OCI-LY3 (cell line): ENCODE measurements around the gene NFIB.

Experiments
- H2AFZ ChIP-seq: fragments of 200-600, 300-600 bp; shearing (Covaris generic); 2 replicates; pipeline ENCODE4 v1.6.0; 2014; ENCODE audit warnings: antibody characterized with exemption, low read depth, low read length
- H3K27ac ChIP-seq: fragments of 200-600, 300-600 bp; sonication (generic); 2 replicates; pipeline ENCODE4 v1.5.1; 2014; ENCODE audit warnings: mild to moderate bottlenecking, low read length, moderate library complexity, mixed read lengths
- H3K27me3 ChIP-seq: fragments of 200-600, 300-600 bp; sonication (generic); 2 replicates; pipeline ENCODE4 v1.6.1; 2014; ENCODE audit warnings: low read depth, low read length, mixed read lengths
- H3K36me3 ChIP-seq: fragments of 200-600, 300-600 bp; sonication (generic); replicated peaks from 2 replicates; pipeline ENCODE3; 2014; ENCODE audit warnings: low read depth, low read length, mixed read lengths
- H3K4me1 ChIP-seq: fragments of 300-600, 200-600 bp; sonication (generic); 2 replicates; pipeline ENCODE4 v1.6.1; 2014; ENCODE audit warnings: low read length, mixed read lengths
- H3K4me2 ChIP-seq: fragments of 200-600, 300-600 bp; sonication (generic); 2 replicates; pipeline ENCODE4 v1.6.1; 2014; ENCODE audit warnings: low read length, mixed read lengths
- H3K4me3 ChIP-seq: fragments of 300-600, 200-600 bp; sonication (generic); 2 replicates; pipeline ENCODE4 v1.5.1; 2014; ENCODE audit warnings: antibody characterized with exemption, mild to moderate bottlenecking, low read length, moderate library complexity
- H3K79me2 ChIP-seq: fragments of 300-600, 200-600 bp; shearing (Covaris generic); 2 replicates; pipeline ENCODE4 v1.6.1; 2014; ENCODE audit warnings: mild to moderate bottlenecking, low read length, mixed read lengths
- H3K9ac ChIP-seq: fragments of 300-600, 200-600 bp; shearing (Covaris generic); 2 replicates; pipeline ENCODE4 v1.6.0; 2014; ENCODE audit warnings: mild to moderate bottlenecking, low read length, moderate library complexity
- H3K9me3 ChIP-seq: fragments of 200-600, 300-600 bp; shearing (Covaris generic); 2 replicates; pipeline ENCODE4 v1.6.1; 2014; ENCODE audit warnings: low read length, mixed read lengths; ENCODE audit not compliant: insufficient read depth
- H4K20me1 ChIP-seq: fragments of 200-600, 300-600 bp; sonication (generic); 2 replicates; pipeline ENCODE4 v1.6.1; 2016; ENCODE audit warnings: low read length, mixed read lengths; ENCODE audit not compliant: insufficient read depth
- CTCF ChIP-seq: fragments of 200-600, 300-600 bp; sonication (generic); IDR thresholded peaks from 2 replicates; pipeline ENCODE4 v1.5.1; 2014; ENCODE audit warnings: antibody characterized with exemption, low read length, low read depth
- EZH2phosphoT487 ChIP-seq: fragments of 200-600 bp; shearing (Covaris generic); IDR thresholded peaks from 2 replicates; pipeline ENCODE4 v1.6.1; 2018; ENCODE audit warnings: antibody characterized with exemption, mixed run types, low read depth

Gene NFIB

GRCh38 chr9:14273696-14274121 lies 40.2 kb downstream of the NFIB start:
- H3K4me1 ChIP-seq, result no peaks in the 10 kb centered on the region
- H3K4me2 ChIP-seq, result no peak overlapping the region
- no peaks in the 10 kb centered on the region for H3K36me3 ChIP-seq
- no peak overlapping the region for H2AFZ ChIP-seq
- TF ChIP-seq CTCF (no peak), EZH2phosphoT487 (no peak)
- H3K27me3 ChIP-seq, result peaks cover under 1% of the 10 kb centered on the region; the same call in 1 of the 2 replicates
- H3K27ac ChIP-seq, result no peak overlapping the region
- H3K9ac ChIP-seq, result no peak overlapping the region
- H3K9me3 ChIP-seq, result no peaks in the 10 kb centered on the region
- no peaks in the 10 kb centered on the region for H3K79me2 ChIP-seq
- H3K4me3 ChIP-seq, result no peak overlapping the region
- no peaks in the 10 kb centered on the region for H4K20me1 ChIP-seq

GRCh38 chr9:14272927-14273528 lies 40.9 kb downstream of the NFIB start:
- H4K20me1 ChIP-seq, result no peaks in the 10 kb centered on the region
- no peak overlapping the region for H3K27ac ChIP-seq
- H3K4me2 ChIP-seq, result no peak overlapping the region
- H3K4me3 ChIP-seq, result no peak overlapping the region
- H3K9ac ChIP-seq, result no peak overlapping the region
- TF ChIP-seq CTCF (no peak), EZH2phosphoT487 (no peak)
- peaks cover 5% of the 10 kb centered on the region; the same call in 1 of the 2 replicates for H3K27me3 ChIP-seq
- H3K4me1 ChIP-seq, result no peaks in the 10 kb centered on the region
- H2AFZ ChIP-seq, result no peak overlapping the region; the same call in 1 of the 2 replicates
- H3K79me2 ChIP-seq, result no peaks in the 10 kb centered on the region
- H3K36me3 ChIP-seq, result no peaks in the 10 kb centered on the region
- no peaks in the 10 kb centered on the region for H3K9me3 ChIP-seq

GRCh38 chr9:14271093-14271673 lies 42.8 kb downstream of the NFIB start:
- no peak overlapping the region for H3K4me2 ChIP-seq
- peaks cover 5% of the 10 kb centered on the region; the same call in 1 of the 2 replicates for H3K27me3 ChIP-seq
- no peaks in the 10 kb centered on the region for H3K9me3 ChIP-seq
- H3K4me1 ChIP-seq, result no peaks in the 10 kb centered on the region
- H3K79me2 ChIP-seq, result no peaks in the 10 kb centered on the region
- H3K9ac ChIP-seq, result no peak overlapping the region
- no peaks in the 10 kb centered on the region for H4K20me1 ChIP-seq
- no peak overlapping the region for H3K4me3 ChIP-seq
- H3K27ac ChIP-seq, result no peak overlapping the region
- TF ChIP-seq EZH2phosphoT487, result no peak
- TF ChIP-seq CTCF, result no peak
- H2AFZ ChIP-seq, result no peak overlapping the region
- H3K36me3 ChIP-seq, result no peaks in the 10 kb centered on the region

- Histone ChIP-seq H3K4me3 (no peak overlapping the region), H3K27ac (no peak overlapping the region), H3K36me3 (no peaks in the 10 kb centered on the region), H3K4me2 (no peak overlapping the region), H2AFZ (no peak overlapping the region), H3K4me1 (no peaks in the 10 kb centered on the region), H4K20me1 (no peaks in the 10 kb centered on the region), H3K9me3 (no peaks in the 10 kb centered on the region), H3K79me2 (no peaks in the 10 kb centered on the region), H3K9ac (no peak overlapping the region), H3K27me3 (peaks cover 5% of the 10 kb centered on the region; the same call in 1 of the 2 replicates)
- TF ChIP-seq EZH2phosphoT487, result no peak
Observed at GRCh38 chr9:14270358-14271092, 43.4 kb downstream of the NFIB start.
